Stimulated activated CD4-positive, alpha-beta T cell treated with anti-CD3 and anti-CD28 coated beads, Interleukin-12 subunit alpha, Interleukin-12 subunit beta, amount 100 ng/mL, for 24 hours (primary cell): ENCODE data around the gene ARHGEF39.

Experiments
- DNase-seq, 2 experiments: peaks; one replicate each; pipeline ENCODE4 v3.0.0-alpha.2; 2020; ENCODE audit warnings: low read depth in 2 of 2

Gene ARHGEF39

DNA sequence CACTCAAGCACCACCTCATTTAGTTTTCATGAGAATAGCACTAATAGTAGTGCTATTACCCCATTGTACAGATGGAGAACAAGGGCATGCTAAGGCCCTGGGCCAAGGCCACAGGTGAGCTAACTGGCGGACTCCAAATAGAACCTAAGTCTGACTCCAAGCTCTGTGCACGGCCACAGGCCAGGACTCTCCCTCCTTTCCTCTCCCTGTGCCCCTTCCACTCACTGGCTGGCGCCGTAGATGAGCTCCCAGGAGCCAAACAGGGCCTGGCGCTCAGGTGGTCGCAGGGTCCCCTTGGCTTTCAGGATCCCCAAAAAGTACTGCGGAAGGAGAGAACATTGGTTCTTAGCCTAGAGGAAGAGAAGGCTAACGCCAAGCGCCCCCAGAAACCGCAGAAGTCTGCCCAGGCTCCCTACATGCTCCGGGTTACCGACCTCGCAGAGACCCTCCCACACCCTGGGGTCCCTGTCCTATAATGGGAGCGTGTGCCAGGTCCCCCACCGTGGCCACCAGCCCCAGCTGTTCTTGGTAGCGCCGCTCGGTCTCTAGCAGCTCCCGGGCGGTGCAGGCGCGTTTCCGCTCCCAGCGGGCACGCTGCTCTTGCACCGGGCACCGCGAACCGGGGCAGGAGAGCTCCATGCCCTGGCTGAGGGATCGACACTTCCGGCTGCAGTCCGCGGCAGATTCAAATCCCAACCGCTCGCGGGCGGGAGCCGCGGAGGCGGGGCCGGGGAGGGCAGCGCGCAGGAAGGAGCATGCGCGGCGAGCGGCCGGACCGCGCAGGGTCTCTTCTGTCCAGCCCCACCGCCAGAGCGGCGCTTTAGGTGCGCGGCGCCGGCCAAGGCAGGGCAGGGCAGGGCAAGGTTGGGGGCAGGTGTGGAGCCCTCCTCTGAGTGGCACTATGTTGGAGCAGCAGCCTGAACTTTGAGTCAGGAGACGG is at the start of gene ARHGEF39:
Gene ARHGEF39 (minus strand): TSS at position 665 of the 940 bp plus-strand sequence. CDS start 26 bp downstream, at position 639.
- peak; percentile 49 to 73 for DNase-seq

DNA sequence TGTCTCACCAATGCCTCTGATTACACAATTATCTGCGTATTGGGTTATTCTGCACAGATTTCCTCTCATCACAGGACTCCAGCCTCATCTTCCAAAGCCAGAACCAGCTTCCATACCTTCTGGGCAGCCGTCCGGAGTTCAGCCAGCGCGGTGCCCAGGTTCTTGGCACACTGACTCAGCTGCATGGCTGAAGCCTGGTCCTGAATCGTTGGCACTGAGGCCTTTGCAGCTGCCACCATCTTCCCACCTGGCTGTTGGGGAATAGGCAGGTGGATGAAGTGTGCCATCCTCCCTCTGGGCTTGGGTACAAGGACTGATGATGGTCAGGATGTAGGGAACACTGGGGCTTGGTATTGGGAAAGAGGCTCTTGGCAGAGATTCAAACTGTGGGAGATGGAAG is 49.1 kb upstream of the ARHGEF39 start:
- no peak for DNase-seq

DNA sequence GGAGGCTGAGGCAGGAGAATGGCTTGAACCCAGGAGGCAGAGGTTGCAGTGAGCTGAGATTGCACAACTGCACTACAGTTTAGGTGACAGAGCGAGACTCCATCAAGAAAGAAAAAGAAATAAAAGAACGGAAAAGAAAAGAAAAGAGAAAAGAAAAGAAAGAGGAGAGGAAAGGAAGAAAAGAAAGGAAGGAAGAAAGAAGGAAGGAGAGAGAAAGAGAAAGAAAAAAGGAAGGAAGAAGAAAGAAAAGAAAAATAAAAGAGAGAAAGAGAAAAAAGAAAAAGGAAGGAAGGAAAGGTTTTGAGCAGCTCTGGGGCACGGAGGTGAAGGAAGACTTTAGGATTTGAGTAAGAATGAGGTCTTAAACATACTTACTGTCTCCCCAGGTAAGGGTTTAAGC is 48.6 kb upstream of the ARHGEF39 start:
- no peak for DNase-seq

- DNase-seq, result no peak
Observed at GRCh38 chr9:35712762-35713400, 47.9 kb upstream of the ARHGEF39 start.

DNA sequence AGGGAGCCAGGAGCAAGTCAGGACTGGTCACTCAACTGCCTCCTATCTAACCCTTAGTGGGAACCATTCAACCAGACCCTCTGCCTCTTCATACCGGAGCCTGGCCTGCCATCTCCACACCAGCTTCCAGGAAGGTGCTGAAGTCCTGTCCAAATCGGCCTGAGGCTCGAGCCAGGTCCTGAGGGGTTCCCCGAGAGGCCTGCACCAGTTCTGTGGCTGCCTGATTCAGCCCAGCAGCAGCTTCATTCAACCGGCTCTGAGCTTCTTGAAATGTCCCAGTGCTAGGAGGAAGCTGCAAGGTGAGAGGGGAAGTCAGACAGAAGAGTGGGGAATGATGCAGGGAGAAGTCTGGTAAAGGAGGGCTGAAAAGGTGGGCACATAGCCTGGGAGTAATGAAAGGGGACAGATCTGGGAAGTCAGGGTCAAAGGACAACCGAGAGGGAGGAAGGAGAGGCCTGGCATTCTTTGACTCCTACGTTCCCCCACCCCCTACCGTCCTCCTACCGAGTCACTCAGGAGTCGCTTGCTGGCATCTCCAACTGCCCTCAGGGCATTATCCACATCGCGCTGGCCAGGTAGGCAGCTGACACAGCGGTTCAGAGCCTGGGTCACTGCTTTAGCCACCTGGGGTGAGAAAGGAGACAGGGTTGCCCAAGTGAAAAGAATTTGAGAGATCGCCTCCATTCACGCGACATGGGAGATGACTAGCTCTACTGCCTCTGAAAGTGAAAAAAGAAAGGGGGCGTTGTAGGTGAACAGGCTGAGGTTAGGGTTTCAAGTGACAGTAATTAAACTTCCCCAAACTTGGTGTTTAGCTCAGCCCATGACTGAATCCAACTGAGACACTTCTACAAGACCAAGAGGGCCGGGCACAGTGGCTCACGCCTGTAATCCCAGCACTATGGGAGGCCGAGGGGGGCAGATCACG is 46.8 kb upstream of the ARHGEF39 start:
- no peak for DNase-seq

GRCh38 chr9:35710818-35711500 is 46.0 kb upstream of the ARHGEF39 start:
- DNase-seq, result no peak

DNA sequence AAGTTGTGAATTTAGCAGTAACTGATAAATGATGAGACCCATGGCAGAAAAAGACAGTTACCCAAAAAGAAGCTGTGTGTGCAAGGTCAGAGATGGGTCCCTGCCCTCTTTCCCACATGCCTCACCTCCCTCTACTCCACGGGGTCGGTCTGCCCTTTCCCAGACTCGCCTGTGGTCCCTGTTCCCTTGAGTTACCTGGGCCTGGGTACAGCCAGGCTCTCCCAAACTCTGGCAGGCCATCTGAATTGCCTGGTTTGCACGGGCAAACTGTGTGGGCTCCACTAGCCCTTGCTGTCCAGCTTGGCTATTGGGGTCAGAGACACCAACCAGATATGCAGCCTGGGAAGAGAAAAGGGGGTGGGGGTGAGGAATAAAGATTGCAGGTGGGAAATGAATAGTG is 43.2 kb upstream of the ARHGEF39 start:
- DNase-seq, result no peak

GRCh38 chr9:35706951-35707350 is 42.0 kb upstream of the ARHGEF39 start:
- no peak for DNase-seq

- no peak for DNase-seq
Observed at GRCh38 chr9:35705836-35706430, 40.9 kb upstream of the ARHGEF39 start.

DNA sequence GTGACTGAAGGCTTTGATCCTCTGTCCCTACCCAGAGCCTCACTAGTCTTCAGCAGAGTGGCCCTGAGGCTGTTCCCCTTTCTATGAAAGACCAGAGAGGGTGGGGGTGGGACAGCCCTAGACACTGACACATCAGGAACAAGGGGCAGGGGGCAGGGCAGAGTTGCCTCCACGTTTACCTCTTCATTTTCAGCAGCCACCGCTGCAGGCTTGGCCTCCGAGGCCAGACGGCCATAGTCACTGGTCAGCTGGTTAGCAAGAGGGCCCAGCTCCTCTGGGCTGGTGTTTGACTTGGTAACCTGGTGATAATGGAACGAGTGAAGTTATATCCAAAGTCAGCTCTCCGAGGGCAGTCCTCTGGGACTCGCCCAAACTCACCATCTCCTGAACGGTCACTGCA is 40.4 kb upstream of the ARHGEF39 start:
- no peak for DNase-seq

- no peak for DNase-seq
Observed at GRCh38 chr9:35703906-35704672, 39.1 kb upstream of the ARHGEF39 start.

DNA sequence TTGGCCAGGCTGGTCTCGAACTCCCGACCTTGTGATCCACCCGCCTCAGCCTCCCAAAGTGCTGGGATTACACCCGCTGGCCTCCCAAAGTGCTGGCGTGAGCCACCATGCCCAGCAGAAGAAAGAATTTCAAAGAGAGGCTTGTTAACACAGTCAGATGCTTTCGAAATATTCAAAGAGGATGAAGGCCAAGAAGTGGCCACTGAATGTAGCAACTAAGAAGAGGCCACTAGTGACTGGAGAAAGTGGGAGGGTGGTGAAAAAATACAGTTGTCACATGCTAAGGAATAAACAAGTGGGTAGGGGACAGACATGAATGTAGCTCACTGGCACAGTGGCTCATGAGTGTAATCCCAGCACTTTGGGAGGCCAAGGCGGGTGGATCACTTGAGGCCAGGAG is 37.7 kb upstream of the ARHGEF39 start:
- DNase-seq, result no peak

DNA sequence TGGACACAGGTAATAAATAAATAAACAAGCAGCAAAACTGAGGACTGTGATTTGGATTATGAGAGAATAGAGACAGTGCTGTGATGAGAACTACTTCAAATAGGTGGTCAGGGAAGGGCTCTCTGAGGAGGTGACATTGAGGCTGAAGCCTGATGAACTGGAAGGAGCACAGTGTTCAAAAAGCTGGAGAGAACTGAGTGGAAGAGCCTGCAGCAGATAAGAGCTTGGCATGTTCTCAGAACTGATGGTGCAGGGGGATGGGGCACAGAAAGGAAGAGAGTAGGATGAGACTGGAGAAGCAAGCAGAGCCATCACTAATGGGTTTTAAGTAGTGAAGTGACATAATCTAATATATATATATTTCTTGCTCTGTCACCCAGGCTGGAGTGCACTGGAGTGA is 35.9 kb upstream of the ARHGEF39 start:
- DNase-seq, result no peak

GRCh38 chr9:35700031-35700430 is 35.0 kb upstream of the ARHGEF39 start:
- DNase-seq, result no peak

DNA sequence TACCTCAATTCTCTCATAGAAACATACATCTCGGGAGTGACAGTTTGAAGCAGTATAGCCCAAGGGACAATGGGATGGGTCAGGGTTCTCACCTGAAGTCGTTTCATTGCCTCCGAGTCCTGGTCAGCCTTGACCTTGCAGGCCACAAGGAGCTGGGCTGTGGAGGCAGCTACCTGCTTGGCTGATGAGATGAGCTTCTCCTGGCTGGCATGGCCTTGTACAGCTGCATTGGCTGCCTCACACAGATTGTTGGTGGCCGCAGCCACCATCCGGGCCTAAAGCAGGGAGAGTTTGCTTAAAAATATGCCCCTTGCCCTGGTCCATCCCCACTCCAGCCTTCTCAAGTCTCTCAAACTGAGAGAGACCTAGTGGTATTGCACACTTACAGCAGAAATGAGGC is 33.2 kb upstream of the ARHGEF39 start:
- DNase-seq, result no peak

GRCh38 chr9:35697486-35697885 is 32.5 kb upstream of the ARHGEF39 start:
- DNase-seq, result no peak

- peak in 1 of 2 experiments; percentile 35 for DNase-seq
Observed at GRCh38 chr9:35696520-35697215, 31.7 kb upstream of the ARHGEF39 start.

DNA sequence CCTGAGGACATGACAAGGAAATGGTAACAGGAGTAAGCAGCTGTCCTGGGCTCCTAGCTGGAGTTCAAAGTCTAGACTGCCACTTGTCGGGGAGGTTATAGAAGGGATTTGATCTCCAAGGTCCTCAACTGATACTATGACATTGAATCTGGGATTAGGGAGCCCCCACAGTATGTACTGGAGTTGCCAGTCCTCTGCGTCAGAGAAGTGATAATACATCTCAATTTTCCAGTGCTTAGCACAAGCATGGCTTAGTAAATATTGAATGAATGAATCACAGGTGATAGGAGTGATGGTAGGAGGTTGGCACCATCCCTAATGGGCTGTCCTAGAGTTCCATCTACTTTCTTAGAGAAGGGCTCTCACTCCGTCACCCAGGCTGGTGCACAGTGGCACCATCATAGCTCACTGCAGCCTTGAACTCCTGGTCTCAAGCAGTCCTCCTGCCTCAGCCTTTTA is 31.0 kb upstream of the ARHGEF39 start:
- no peak for DNase-seq

DNA sequence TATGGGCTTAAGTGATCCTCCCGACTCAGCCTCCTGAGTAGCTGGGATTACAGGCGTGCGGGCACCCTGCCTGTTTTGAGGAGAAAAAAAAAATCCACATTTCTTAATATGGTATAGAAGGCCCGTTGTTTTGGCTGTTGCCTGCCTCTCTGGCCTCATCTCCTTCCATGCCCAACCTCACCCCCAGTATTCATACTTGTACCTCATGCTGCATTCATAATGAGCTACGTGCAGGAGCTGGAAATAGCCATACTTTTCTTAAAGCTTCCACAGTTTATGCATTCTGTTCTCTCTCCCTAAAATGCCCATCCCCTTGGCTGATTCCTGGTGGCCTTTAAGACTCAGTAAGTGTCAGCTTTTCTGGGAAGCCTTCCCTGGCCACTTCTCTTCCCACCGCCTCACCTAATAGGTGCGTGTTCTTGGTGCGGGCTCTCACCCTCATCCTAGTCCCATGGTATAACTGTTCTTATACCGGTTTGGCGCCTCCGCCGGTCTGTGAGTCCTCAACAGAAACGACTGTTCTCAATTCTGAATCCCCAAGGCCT is 26.8 kb upstream of the ARHGEF39 start:
- no peak for DNase-seq
